Activated T-cell treated with anti-CD3 and anti-CD28 coated beads for 48 hours (primary cell): ENCODE results near the gene SERPINB3.
"Not testable (repeated sequence)": the region's sequence is repeated elsewhere in the genome, so short reads cannot be mapped to it uniquely, and the experiment has no call there.

ENCODE experiments used
- DNase-seq: peaks from one replicate; pipeline ENCODE4 v3.0.0-alpha.2; 2020; ENCODE audit warnings: low read depth

SERPINB3 gene

DNA sequence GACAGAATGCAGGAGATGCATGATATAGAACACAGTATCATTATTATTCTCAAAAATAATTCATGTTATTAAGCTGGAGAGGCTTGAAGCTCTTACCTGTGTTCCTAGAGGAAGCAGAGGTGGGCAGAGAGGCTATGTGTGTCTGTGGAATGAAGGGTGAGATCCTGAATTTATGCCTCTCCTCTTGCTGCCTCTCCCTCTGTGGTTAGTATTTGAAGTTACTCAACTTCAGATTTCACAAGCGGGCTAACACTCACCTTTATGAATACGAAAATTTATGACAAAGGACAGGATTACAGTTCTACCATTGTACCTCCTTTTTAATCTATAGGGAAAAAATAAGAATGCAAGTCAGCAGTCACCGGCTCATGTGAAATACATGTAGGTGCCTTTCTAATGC, at the start of gene SERPINB3:
TSS of gene SERPINB3 (minus strand) at position 144 of the 400 bp plus-strand sequence. CDS start 677 bp downstream, outside the sequence.
- not testable (repeated sequence) for DNase-seq

DNA sequence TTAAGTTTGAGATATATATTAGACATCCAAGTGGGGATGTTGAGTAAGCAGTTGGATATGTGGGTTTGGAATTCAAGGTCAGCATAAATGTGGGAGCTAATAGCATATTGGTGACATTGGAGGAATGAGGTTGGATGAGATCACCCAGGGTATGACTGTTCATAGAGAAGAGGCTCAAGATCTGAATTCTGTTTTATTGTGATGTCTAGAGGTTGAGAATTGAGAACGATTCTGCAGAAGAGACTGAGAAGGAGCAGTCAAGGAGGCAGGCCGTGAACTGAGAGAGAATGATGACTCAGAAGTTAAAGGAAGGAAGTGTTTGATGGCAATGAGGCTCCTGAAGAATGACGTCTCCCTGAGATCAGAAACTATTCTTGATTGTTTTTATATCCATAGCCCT, 47.0 kb upstream of the SERPINB3 start:
- no peak for DNase-seq

DNA sequence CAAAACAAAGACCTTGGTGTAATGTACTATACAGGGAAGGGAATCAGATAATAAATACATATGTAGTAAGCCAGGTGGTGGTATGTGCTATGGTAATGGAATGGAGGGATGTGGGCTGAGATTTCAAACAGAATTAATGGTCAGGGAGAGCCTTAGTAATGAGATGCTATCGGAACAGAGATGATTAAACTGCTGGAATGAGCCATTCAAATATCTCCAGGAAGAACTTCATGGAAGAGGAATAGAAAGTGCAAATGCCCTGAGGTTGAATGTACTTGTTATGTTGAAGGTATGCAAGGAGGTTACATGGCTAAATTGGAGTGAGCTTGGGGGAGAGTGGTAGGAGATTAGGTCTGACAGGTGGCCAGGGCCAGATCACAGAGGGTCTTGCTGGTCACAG, 46.1 kb upstream of the SERPINB3 start:
- no peak for DNase-seq

DNA sequence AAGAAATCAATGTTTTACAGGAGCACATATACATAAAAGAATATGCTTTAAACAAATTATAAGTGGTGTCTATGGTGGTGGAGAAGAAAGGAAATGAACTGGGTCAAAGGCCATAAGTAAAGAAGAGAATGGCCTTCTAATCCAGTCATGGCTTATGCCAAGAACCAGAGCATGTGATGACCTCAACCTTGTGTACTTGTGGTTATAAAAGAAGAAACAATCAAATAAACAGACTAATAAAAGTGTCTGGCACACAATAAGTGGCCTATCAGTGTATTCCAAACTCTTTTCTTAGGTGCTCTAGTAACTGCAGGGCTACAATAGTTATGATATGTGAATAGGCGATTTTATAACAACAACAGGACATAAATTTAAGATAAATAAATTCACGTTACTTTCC, 43.7 kb upstream of the SERPINB3 start:
- no peak for DNase-seq

DNA sequence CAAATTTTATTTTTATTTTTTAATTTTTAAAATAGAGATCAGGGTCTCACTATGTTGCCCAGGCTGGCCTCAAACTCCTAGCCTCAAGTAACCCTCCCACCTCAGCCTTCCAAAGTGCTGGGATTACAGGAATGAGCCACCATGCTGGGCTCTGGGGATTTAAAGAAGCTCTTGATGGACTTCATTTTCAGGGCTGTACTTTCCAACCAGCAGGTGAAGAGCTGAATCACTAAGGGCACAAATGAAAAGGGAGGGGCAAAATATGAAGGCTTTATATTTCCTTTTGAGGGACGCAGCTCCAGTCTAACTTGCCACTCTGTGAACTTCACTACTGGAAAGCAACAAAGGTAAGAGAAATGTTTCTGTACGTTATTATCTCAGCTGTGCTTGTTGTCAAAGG, 41.0 kb upstream of the SERPINB3 start, which contains the start of gene SERPINB11:
TSS of gene SERPINB11 (plus strand) at position 301 of the 400 bp plus-strand sequence. CDS start 7,234 bp downstream, outside the sequence.
- DNase-seq: no peak

DNA sequence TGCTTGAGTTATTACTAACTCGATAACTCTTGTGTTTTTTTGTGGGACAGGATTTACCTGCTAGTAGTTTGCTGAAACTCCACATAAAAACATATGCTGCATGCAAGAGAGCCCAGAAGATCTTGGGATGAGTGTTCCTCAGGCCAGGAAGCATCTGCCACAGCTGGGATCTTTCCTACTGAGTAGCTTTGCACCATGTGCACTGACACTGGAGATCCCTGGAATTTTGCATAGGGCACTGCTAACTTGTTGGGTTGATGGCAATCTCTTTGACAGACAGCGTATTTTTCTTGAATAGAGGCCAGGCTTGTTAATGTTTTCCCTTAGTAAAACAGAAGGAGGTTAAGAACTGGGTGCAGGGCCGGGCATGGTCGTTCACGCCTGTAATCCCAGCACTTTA, 40.3 kb upstream of the SERPINB3 start:
- DNase-seq: no peak

DNA sequence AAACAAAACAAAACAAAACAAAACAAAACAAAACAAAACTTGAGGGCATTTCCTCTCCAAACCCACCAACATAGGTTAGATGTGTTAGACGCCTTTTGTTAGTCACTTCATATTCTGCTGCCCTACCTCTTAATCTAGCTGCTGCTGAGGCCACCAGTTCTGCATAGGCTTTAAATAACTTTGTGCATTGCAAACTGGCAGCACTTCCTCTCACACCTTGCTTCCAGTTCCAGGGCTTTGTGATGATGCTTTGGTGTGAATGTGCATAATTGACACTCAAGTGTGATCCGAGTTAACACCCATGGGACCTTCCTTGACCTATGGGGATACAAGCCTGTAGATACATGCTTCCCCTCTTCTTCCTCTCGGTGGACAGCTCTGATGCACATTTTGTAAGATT, 38.8 kb upstream of the SERPINB3 start:
- no peak for DNase-seq

DNA sequence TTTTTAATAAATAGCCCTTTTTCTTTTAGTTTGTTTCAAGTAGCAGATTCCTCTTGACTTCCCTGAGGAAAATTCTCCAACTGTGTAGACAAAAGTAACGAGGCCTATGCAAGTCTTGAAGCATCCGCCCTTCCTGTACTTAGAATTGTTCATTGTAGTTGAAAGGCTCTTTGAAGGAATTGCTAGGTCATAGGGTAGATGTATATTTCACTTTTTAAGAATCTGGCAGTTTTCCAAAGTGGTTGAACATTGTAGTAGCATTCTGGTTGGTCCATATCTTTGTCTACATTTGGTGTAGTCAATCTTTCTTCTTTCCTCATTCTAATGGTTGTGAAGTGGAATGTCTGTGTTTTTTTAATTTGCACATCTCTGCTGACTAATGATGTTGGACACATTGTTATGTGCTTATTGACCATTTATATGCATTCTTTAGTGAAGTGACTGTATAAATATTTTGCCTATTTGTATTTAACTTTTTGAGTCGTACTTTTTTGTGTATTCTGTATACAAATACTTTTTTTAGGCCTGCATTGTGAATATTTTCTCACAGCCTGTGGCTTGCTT, 35.5 kb upstream of the SERPINB3 start:
- DNase-seq: no peak

DNA sequence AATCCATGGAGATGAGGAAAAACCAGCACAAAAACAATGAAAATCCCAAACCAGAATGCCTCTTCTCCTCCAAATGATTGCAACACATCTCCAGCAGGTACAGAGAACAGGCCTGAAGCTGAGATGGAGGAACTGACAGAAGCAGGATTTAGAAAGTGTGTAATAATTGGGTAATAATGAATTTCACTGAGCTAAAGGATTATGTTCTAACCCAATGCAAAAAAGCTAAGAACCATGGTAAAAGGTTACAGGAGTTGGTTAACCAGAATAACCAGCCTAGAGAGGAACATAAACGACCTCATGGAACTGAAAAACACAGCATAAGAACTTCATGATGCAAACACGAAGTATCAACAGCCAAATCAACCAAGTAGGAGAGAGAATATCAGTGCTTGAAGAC, 27.4 kb upstream of the SERPINB3 start:
- no peak for DNase-seq

DNA sequence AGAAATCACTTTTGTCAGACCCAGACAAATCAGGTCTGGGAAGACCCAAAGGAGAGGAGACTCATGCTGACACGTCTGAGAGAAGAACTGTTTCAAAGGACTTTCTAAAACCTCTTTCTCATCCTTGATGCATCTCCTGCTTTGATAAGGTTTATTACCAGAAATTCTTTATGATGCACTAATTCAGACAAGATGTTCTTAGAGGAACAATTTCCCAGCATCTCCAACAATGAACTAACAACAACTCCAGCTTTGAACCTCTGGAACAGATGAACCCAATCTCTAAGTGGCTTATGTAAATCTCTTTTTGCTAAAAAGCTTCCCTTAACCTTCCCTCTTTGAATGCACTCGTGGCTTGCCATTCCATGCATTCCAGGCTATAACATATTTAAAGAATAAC, 25.2 kb upstream of the SERPINB3 start:
- no peak for DNase-seq

DNA sequence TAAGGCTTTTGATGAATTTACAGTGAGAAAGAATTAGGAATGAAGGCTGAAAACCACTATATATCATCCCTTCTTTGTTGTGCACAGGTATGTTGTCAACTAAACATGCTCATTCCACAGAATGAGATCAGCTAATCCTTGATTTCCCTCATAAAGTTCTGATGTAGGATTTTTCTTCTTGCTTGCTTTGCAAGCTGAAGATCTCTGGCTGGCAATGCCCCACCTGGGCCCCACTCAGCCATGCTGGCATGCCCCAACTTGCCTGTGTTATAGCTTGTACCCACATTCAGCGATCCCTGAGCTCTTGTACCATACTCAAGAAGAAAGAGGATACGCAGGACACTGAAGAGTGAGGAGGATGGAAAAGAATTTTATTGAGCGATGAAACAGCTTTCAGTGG, 23.0 kb upstream of the SERPINB3 start:
- DNase-seq: no peak

DNA sequence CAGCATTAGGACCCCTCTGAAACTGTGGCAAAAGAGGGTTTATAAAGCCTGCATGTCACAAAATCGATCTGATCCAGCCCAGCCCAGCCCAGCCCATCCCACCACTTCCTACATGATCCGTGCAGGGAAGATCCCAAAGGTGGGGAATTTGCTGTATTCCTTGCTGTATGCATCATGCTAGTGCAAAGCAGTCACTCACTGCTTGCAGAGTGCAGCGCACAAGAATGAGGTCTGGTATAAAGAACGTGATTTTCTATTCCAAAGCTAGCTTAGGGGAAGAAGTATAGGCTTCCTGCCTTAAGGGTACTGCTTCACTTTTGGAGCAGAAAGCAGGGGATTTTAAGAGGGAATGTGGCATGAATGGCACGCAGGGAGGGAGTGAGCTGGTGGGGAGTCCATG, 22.2 kb upstream of the SERPINB3 start:
- no peak for DNase-seq

DNA sequence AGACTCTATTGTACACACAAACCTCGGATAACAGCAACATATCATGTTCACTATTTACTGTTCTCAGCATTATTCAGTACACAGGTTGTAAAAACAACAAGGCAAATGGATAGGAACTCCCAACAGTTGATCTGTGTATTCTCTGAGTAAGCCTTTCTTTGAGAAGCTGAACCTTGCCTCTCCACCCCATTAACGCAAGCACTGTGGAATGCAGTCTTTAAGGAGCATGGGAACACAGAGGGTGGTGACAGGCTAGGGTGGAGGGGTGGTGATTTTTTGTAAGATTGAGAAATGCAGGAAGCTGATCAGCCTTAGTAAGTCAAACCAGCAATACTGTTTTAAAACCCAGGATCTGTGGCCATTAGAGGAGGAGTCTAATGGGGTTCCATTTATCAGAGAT, 21.5 kb upstream of the SERPINB3 start:
- no peak for DNase-seq

DNA sequence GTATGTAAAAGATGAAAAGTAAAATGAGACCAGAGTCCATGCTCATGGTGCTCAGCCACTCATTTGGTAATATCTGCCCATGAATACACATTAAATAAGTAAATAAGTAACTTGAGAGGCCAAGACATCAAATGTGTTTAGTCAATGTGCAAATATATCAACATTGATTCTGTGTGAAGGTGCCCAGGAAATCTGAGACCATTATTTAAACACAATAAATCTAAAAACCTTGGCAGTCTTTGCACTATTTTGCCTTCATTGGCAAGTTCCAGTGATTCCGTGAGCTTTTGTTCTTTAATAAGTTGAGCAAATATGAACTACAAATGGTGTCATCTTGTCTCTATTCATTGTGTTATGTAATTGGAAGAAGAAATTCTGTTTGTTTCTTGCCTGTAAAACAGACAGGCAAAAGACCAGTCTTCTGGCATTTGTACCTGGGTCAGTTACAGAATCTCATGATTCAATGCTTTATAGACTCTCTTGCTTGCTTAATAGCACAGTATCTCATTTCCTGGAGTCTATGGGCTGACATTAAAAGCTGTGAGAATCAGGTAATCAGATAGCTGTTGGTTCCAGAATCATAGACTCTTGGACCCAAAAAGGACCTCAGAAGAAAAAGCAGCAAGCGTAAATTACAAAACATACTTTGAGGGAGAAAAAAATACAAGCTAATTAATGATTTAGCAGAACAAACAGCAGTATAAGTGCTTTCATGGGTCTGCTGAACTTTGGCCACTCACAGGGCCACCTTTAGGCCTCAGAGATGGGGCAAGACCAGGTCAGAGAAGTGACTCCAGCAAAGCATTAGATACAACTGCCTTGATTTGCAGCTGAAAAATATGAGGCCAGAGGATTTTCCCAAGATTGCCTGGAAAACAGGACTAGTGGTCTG, 20.0 kb upstream of the SERPINB3 start:
- no peak for DNase-seq

DNA sequence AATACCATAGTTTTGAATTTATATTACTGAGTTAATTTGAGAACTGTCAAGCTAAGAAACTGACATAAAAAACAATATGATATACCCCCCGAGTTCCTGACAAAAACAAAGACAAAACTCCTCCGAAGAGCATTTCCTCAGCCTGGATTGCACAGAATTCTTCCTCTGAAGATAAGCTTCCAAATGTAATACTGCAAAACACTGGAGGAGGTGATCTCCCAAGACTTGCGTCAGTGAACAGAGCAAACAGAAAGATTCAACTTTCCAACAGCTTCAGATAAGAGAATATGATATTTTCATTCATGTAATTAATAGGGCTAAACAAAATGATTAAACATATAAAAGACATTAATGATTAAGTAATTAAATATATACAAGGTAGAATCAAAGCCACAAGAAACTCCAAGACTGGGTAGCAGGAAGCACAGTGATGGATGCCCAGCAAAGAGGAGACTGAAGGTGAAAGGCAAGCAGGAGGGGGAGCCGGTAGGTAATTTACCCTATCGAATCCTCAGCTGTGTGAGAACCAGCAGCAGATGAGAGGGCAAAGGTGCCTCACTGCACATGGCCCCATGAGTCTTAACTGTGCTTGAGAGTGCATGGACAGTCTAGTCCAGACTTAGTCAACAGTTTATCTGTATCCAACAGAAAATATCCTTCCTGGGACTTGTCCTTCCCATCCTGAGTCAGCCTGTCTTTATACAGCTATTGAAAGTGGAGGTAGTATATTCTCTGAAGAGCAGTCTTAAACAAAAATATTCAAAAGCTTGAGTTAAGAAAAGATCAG, 18.3 kb upstream of the SERPINB3 start:
- DNase-seq: no peak

DNA sequence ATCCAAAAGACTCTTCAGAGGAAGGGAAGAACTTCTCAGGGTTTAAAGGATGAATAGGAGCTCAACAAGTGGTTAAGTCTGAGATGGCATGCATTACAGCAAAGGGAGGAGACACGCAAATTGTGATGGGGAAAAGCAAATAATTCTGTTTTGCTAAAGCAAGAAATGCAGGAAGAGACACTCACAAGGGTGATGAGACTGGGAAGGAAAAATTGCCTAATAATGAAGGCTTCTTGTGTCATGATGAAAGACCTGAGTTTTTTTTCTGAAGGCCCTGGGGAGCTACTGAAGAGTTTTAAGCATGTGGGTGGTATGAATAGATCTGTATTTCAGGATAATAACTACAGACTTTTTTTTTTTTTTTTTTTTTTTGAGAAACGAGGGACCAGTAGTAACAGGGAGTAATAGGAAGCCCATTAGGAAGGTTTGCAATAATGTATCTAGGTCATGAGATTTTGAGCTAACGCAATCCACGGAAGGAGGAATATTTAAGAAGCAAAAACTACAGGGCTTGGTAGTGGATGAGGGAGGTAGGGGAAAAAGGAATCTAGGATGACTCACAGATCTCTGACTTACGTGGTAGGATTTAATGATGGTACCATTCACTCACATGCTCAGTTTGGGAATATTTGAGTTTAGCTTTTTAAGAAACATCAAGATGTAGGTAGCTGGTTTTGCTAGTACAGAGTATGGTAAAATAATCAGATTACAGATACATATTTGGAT, 16.0 kb upstream of the SERPINB3 start:
- DNase-seq: no peak

DNA sequence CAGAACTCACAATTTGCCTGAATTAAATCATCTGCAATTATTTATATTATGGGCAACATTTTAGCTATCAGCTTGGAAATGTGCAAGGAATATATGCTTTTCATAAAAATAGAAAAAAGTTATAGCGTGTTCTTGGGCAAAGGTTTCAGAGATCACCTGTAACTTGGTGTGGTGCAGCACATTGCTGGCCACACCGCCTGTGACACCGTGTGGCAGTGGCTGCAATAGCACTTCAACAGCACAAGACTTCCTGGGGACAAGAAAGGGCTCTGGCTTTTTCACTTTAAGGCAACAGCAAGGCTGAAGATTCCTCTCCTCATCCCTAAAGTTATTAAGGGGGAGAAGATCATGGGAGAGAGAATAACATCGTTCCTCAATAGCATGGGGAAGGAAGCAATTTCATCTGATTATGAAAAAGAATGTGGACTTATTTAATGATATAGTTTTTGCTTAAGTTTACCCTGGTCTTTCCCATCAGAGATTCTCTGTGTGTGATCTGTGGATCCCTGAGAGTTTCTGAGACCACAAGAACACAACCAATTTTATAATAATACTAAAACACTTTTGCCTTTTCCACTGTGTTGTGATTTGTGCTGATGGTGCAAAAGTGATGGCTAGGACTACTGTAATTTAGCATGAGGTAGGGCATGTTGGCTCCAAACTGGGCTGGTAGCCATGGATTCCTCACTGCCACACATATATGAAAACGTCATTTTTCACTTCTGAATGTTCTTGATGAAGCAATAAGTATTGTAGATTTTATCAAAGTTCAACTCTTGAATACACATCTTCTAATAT, 15.0 kb upstream of the SERPINB3 start:
- no peak for DNase-seq

DNA sequence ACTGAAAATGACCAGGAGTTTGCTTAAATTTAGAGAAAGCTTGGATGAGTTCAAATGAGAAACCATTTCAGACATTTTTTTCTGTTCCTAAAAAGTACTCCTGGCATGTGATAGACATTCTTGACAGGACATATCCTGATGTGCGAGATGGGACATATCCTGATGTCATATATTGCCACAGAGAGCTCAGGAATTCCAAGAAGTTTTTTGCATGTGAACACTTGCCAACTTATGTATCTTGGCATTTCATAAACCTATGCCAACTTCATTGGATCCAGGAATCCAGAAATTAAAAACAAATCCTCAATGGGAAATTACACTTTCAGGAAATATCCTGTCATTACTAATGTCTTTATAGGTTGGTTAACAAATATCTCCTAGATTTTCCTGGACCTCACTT, 2.9 kb upstream of the SERPINB3 start:
- no peak for DNase-seq

DNA sequence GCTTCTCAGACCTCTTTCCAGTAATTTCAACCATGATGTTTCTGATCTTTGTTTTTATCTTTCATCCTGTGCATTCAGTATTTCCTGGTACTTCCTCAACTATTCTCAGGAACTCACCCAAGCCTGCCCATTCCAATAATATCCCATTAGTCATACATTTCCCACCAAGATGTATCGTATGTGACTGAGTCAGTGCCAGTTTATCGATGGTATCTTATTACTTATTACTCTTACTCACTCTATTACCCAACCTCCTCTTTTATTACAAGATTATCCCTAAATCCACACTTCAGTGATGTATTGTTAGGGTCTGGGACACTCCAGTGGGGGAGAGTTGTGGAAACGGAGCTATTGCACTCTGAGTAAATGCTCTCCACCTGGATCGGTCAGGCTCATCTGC, 2.8 kb downstream of the SERPINB3 start:
- not testable (repeated sequence) for DNase-seq

DNA sequence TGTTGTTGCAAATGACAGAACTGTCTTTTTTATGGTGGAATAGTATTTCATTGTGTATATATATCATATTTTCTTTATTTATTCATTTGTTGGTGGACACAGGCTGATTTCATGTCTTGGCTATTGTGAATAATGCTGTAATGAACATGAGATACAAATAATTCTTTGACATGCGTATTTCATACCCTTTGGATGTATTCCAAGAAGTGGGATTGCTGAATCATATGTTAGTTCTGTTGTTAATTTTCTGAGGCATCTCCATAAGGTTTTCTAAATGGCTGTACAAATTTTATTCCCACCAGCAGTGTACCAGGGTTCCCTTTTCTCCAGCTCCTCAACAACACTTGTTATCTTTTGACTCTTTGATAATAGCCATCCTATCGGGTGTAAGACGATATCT, 11.4 kb downstream of the SERPINB3 start:
- not testable (repeated sequence) for DNase-seq

DNA sequence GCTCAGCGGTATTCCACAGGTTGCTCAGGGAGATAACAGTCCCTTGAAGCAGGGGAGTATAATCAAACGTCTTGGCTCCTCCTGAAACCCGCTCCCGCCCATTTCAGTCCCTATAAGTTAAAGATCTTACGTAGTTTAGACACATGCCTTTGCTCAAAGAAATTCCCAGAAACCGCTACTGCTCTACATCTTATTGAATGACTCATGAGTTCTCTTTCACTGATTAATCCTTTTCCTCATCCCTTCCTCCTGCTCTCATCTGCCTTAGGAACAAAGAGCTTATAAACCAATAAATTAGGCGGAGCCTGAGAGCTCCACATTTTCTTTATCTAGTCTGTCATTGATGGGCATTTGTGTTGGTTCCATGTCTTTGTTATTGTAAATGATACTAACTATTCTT, 13.5 kb downstream of the SERPINB3 start:
- DNase-seq: no peak
